Activated CD8-positive, alpha-beta memory T cell treated with anti-CD3 and anti-CD28 coated beads for 48 hours (primary cell): Measurements from ENCODE around the gene MATN4.
A peak's percentile ranks its signal among the peaks of the same experiment; 100 is the strongest.

Experiments used
- DNase-seq, 3 experiments: peaks; one replicate each; pipeline ENCODE4 v3.0.0-alpha.2; 2020; ENCODE audit warnings: low read depth in 2 of 3, low spot score in 2 of 3

Gene MATN4

GRCh38 chr20:45315672-45316071, 7.6 kb upstream of the MATN4 start:
- no peak for DNase-seq

GRCh38 chr20:45313943-45314342, 5.8 kb upstream of the MATN4 start:
- no peak for DNase-seq

- DNase-seq, result no peak
Measured at GRCh38 chr20:45313065-45313695, 5.1 kb upstream of the MATN4 start.

- DNase-seq, result no peak
Measured at GRCh38 chr20:45312241-45312640, 4.1 kb upstream of the MATN4 start.

- DNase-seq, result peak; percentile 36 to 52 (median 42)
Measured at GRCh38 chr20:45311589-45312211, 3.6 kb upstream of the MATN4 start.

- no peak for DNase-seq
Measured at GRCh38 chr20:45309075-45309474, 976 bp upstream of the MATN4 start.

GRCh38 chr20:45307076-45307640, 941 bp downstream of the MATN4 start:
- no peak for DNase-seq

GRCh38 chr20:45306431-45306982, 1.6 kb downstream of the MATN4 start, which contains the start of gene RBPJL:
Gene RBPJL, plus strand, starts transcription at chr20:45306840. Its CDS starts 83 bp downstream, at chr20:45306923.
- DNase-seq, result peak in 2 of 3 experiments; percentile 49 to 54

GRCh38 chr20:45305262-45305661, 2.8 kb downstream of the MATN4 start:
- no peak for DNase-seq

GRCh38 chr20:45304464-45304999, 3.6 kb downstream of the MATN4 start:
- DNase-seq, result no peak

- DNase-seq, result no peak
Measured at GRCh38 chr20:45303586-45304463, 4.3 kb downstream of the MATN4 start.

- DNase-seq, result no peak
Measured at GRCh38 chr20:45301824-45302271, 6.3 kb downstream of the MATN4 start.

GRCh38 chr20:45300961-45301360, 7.1 kb downstream of the MATN4 start:
- peak in 1 of 3 experiments; percentile 33 for DNase-seq

- no peak for DNase-seq
Measured at GRCh38 chr20:45299786-45300185, 8.3 kb downstream of the MATN4 start.

- no peak for DNase-seq
Measured at GRCh38 chr20:45297786-45298497, 10.2 kb downstream of the MATN4 start.

- DNase-seq, result no peak
Measured at GRCh38 chr20:45294659-45295058, 13.4 kb downstream of the MATN4 start.

GRCh38 chr20:45294003-45294368, 14.1 kb downstream of the MATN4 start:
- no peak for DNase-seq

- DNase-seq, result peak; percentile 63 to 93 (median 82)
Measured at GRCh38 chr20:45293041-45294002, 14.8 kb downstream of the MATN4 start.

GRCh38 chr20:45292343-45292742, 15.8 kb downstream of the MATN4 start:
- no peak for DNase-seq
